Skin of body (tissue), 2 donors: Measurements from ENCODE around the gene RUNX2. TPM values are rescaled to one million over a fixed set of nuclear protein-coding genes. Genes with fewer than 3 reads are reported as not detected.

Source experiments
- DNase-seq: peaks from one replicate; lab custom pipeline; 2025; lab: John Stamatoyannopoulos, UW
- total RNA-seq: library from RNA; depleted of rRNA; stranded (reverse); fragments of >200 nt; gene quantifications from one replicate; pipeline ENCODE4 v1.2.3, GENCODE V29; 2014

Gene RUNX2
- total RNA-seq, 1 donor from 2014 or later, result 2.9 TPM

GRCh38 chr6:45697605-45698004 lies 369.5 kb downstream of the RUNX2 start:
- DNase-seq, result no peak

GRCh38 chr6:45698046-45698445 lies 369.9 kb downstream of the RUNX2 start:
- no peak for DNase-seq

- DNase-seq, result no peak
Measured at GRCh38 chr6:45699663-45700062, 371.5 kb downstream of the RUNX2 start.

- no peak for DNase-seq
Measured at GRCh38 chr6:45702849-45703739, 375.0 kb downstream of the RUNX2 start.

- DNase-seq, result no peak
Measured at GRCh38 chr6:45704056-45704800, 376.1 kb downstream of the RUNX2 start.

- no peak for DNase-seq
Measured at GRCh38 chr6:45705137-45705855, 377.2 kb downstream of the RUNX2 start.

- no peak for DNase-seq
Measured at GRCh38 chr6:45706319-45706718, 378.2 kb downstream of the RUNX2 start.

GRCh38 chr6:45707176-45707575 lies 379.0 kb downstream of the RUNX2 start:
- DNase-seq, result no peak

GRCh38 chr6:45709781-45710220 lies 381.7 kb downstream of the RUNX2 start:
- no peak for DNase-seq

GRCh38 chr6:45710304-45710821 lies 382.2 kb downstream of the RUNX2 start:
- DNase-seq, result no peak

GRCh38 chr6:45712076-45712475 lies 383.9 kb downstream of the RUNX2 start:
- DNase-seq, result no peak

GRCh38 chr6:45712786-45713185 lies 384.7 kb downstream of the RUNX2 start:
- no peak for DNase-seq

Other genes starting within 250 kb of the RUNX2 start
- 6.9 TPM for gene SUPT3H, start 49.6 kb downstream of the RUNX2 start, total RNA-seq